Measurements from ENCODE around the gene ERGIC1. TPM values are rescaled to one million over a fixed set of nuclear protein-coding genes. Genes with fewer than 3 reads are reported as not detected.
"Not testable (repeated sequence)": the region's sequence is repeated elsewhere in the genome, so short reads cannot be mapped to it uniquely, and the experiment has no call there.

ERGIC1 gene
- total RNA-seq, 1 donor from 2014 or later: 74.8 TPM

DNA sequence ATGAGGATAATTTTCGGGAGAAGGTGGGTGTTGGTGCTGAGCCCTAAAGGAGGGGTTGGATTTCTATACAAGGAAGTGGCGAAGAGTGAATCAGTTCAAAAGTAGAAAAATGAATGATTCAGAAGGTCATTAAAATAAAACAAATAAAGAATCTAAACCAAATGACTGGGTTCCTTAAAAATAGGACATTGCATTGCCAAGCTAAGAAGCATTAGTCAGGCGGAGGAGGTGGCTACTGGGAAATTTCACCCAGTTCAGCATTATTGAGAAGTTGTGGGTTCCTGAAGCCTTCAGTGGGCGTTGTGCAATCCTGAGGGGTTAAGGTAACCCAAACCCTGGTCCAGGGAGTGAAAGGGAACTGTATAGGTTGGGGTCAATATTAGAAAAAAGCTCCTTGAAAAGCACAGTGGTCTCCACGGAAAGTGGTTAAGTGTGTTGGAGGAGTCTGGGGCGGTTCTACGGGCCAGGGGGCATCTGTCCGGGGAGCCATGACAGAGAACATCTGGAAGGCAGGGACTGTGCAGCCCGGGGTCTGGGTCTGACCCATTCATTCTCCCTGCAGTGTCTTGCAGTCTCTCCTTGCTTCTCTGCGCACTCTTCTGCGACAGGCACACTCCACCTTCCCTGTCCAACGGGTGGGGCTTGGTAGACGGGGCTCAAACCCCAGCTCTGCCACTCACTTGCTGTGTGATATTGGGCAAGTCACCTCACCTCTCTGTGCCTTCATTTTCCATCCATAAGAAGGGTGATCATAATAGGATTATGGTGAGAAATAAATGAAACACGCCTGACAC is 35.4 kb upstream of the ERGIC1 start:
- intact Hi-C loops (cut with DNase I): no loop called here
- no peak for DNase-seq (ENCODE audit: missing footprints)
- no peak for ATAC-seq

- DNase-seq (ENCODE audit: missing footprints) (no peak), ATAC-seq (no peak)
- intact Hi-C loops (cut with DNase I): no loop called here
Measured at GRCh38 chr5:172799416-172799815, 34.6 kb upstream of the ERGIC1 start.

- DNase-seq (ENCODE audit: missing footprints) (peak; percentile 94), ATAC-seq (peak; percentile 23)
- intact Hi-C loops (cut with DNase I): no loop called here
Measured at GRCh38 chr5:172800088-172800551, 33.9 kb upstream of the ERGIC1 start.

DNA sequence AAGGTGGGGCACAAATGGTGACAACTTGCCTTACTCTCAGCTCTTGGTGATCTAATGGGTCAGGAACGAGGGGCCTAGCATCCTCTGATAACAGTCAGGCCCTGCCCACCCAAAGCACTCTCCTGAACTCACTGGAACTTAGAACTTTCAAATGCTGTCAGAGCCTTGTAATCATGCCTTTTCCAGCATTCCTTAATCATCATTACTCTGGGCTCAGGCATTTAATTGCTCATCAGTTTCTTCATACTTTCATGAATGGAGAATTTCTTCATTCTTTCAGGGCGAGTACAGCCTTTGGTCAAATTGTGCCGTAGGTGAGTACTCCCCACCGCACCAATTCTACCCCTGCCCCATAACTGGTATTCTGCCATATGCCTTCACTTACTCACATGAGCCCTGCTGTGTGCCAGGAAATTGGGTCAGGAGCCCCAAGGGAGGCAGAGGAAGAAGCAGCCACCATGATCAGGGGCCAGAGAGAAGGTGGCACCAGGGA is 32.8 kb upstream of the ERGIC1 start:
- intact Hi-C loops (cut with DNase I): no loop called here
- DNase-seq (ENCODE audit: missing footprints) (no peak), ATAC-seq (no peak)

DNA sequence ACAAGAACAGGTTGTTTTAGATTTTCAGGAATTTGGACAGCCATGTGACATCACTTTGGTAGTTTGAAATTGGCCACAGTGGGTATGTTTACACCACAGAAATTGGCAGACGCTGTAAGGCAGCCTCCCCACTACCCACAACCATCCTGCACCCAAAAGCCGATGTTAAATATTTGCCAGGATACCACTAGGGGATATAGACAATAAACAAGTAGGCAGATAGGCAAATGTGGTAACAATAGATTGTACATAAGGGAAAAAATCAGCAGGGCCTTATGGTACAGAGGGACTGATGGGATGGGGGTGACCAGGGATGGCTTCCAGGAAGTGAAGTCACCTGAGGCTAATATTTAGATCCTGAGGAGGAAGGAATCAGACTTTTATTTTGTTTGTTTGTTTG is 31.9 kb upstream of the ERGIC1 start:
- DNase-seq (ENCODE audit: missing footprints) (no peak), ATAC-seq (no peak)
- intact Hi-C loops (cut with DNase I): no loop called here

- no peak for ATAC-seq
- intact Hi-C loops (cut with DNase I): no loop called here
- DNase-seq (ENCODE audit: missing footprints): no peak
Measured at GRCh38 chr5:172802567-172803176, 31.4 kb upstream of the ERGIC1 start.

- intact Hi-C loops (cut with DNase I): no loop called here
- ATAC-seq (no peak), DNase-seq (ENCODE audit: missing footprints) (no peak)
Measured at GRCh38 chr5:172805018-172805683, 28.9 kb upstream of the ERGIC1 start.

DNA sequence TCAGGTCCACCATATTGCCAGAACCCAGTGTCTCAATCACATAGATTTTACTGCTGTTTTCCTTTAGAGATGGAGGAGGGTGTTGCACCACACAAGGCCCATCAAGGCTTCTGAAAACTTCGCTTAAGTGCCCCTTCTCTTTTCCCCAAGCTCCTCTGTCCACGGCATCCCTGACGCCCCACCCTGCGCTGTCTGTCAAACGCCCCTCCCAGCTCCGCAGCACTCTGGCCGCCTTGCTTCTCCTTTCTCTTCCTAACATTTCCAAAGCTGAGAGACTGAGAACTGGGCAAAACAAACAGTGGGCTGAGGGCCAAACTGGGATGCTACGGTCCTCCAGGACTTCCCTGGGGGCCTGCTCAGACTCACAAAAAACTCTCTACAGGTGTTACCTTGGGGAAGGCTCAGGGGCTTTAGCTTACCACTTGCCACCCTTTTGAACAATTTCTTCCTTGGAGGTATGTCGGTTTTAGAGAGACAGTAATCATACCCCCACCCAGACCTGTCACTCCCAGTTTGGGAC is 28.3 kb upstream of the ERGIC1 start:
- DNase-seq (ENCODE audit: missing footprints) (no peak), ATAC-seq (no peak)
- intact Hi-C loops (cut with DNase I): no loop called here

DNA sequence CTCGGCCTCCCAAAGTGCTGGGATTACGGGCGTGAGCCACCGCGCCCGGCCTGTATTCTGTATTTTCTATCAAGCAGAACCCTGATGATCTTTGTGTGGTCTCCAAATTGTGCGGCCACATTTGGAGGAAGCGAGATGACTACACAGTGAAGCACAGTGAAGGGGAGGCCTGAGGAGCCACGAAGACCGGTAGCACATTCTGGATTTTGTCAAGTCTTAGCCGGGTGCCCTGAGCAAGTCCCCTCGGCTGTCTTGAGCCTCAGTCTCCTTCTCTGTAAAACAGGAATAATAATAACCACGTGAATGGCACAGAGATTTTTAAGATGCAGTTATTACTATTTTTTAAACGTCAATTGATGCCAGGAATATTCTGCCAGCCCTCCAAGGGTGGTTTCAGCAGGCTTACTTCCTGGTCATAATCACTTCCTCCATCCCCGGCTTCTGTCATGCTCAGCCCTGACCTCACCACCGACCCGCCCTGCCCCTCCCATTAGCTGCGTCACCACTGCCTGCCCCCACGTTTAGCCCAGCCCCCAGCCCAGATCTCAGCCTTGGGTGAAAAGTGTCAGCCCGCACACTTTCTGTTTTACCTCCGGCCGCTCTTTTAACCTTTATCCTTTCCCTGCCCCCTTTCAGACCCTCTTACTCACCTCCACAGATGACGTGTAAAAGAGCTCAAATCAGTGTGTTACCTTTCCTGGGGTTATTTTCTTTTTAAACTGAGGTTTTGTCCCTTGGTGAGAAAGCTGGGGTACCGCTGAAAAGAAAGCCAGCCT is 27.0 kb upstream of the ERGIC1 start:
- ATAC-seq (peak; percentile 97), DNase-seq (ENCODE audit: missing footprints) (peak; percentile 94)
- intact Hi-C loops (cut with DNase I): no loop called here

- ATAC-seq: no peak
- intact Hi-C loops (cut with DNase I): no loop called here
Measured at GRCh38 chr5:172807766-172808311, 26.2 kb upstream of the ERGIC1 start.

DNA sequence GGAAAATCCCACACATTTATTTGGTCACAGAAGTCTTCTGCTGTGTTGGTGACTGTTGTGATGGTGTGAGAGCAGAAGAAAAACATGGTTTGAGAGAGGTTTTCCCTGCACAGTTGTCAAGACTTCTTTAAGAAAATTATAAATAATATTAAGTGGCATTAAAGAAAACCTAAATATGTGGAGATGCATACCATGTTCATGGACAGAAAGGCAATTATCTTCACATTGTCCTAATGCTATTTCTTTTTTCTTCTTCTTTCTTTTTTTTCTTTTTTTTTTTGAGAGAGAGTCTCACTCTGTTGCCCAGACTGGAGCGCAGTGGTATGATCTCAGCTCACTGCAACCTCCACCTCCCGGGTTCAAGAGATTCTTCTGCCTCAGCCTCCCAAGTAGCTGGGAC is 24.3 kb upstream of the ERGIC1 start:
- DNase-seq (ENCODE audit: missing footprints) (no peak), ATAC-seq (no peak)
- intact Hi-C loops (cut with DNase I): no loop called here

More at GRCh38 chr5:172807766-172808311, 26.2 kb upstream of the ERGIC1 start:
- no peak for DNase-seq (ENCODE audit: missing footprints)

DNA sequence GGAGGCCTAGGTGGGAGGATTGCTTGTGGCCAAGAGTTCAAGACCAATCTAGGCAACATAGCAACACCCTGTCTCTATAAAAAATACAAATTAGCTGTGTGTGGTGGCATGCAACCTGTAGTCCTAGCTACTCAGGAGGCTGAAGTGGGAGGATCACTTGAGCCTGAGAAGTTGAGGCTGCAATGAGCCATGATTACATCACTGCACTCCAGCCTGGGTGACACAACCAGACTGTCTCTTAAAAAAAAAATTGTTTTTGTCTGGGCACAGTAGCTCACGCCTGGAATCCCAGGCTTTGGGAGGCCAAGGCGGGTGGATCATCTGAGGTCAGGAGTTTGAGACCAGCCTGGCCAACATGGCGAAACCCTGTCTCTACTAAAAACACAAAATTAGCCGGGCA is 23.1 kb upstream of the ERGIC1 start:
- ATAC-seq; DNase-seq (ENCODE audit: missing footprints); intact Hi-C loops (cut with DNase I): not testable (repeated sequence)

- intact Hi-C loops (cut with DNase I): no loop called here
Measured at GRCh38 chr5:172815631-172816030, 18.4 kb upstream of the ERGIC1 start.

GRCh38 chr5:172816925-172817562 is 17.0 kb upstream of the ERGIC1 start:
- DNase-seq (ENCODE audit: missing footprints): no peak
- intact Hi-C loops (cut with DNase I): no loop called here
- no peak for ATAC-seq

More at GRCh38 chr5:172815631-172816030, 18.4 kb upstream of the ERGIC1 start:
- no peak for DNase-seq (ENCODE audit: missing footprints)
- ATAC-seq: no peak

DNA sequence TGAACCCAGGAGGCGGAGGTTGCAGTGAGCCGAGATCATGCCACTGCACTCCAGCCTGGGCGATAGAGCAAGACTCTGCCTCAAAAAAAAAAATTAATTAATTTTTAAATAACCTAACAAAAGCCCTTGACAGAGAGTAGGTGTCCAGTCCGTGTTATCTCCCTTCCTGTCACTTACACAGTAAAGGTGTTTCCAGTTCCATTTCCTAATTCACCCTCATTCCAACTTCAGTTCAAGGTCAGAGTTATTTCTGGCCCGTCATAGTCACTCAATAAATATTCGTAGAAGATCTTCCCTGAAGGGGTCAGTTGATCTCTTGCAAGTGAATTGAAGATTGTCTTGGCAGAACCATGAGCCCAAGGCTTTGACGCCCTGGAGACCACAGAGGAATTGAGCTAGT is 16.4 kb upstream of the ERGIC1 start:
- intact Hi-C loops (cut with DNase I): no loop called here
- ATAC-seq: no peak
- no peak for DNase-seq (ENCODE audit: missing footprints)

DNA sequence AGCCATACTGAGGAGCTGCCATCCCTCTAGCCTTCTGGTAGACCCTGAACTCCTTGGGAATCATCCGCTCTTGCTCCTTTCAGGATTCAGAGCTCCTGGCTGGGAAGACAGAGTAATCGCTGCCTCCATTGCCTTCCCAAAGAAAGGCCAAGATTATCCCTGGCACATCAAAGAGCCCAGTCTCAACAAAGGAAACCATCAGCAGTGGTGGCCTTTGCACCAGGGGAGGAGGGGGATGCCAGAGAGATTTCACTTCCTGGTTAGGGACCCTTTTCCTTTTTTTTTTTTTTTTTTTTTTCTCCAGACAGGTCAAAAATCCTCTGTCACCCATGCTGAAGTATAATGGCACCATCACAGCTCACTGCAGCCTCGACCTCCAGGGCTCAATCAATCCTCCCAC is 16.0 kb upstream of the ERGIC1 start:
- DNase-seq (ENCODE audit: missing footprints): no peak
- ATAC-seq: no peak
- intact Hi-C loops (cut with DNase I): no loop called here

- intact Hi-C loops (cut with DNase I): no loop called here
- DNase-seq (ENCODE audit: missing footprints) (no peak), ATAC-seq (no peak)
Measured at GRCh38 chr5:172819569-172819968, 14.5 kb upstream of the ERGIC1 start.
